NK-92 treated with Interleukin-12 subunit alpha and Interleukin-12 subunit beta, amount 100 ng/mL, for 24 hours (cell line): ENCODE measurements around the gene JAM2.
"Not testable (repeated sequence)": the region's sequence is repeated elsewhere in the genome, so short reads cannot be mapped to it uniquely, and the experiment has no call there.

Experiments used
- DNase-seq: peaks from one replicate; lab custom pipeline; 2025; lab: John Stamatoyannopoulos, UW

Gene JAM2

DNA sequence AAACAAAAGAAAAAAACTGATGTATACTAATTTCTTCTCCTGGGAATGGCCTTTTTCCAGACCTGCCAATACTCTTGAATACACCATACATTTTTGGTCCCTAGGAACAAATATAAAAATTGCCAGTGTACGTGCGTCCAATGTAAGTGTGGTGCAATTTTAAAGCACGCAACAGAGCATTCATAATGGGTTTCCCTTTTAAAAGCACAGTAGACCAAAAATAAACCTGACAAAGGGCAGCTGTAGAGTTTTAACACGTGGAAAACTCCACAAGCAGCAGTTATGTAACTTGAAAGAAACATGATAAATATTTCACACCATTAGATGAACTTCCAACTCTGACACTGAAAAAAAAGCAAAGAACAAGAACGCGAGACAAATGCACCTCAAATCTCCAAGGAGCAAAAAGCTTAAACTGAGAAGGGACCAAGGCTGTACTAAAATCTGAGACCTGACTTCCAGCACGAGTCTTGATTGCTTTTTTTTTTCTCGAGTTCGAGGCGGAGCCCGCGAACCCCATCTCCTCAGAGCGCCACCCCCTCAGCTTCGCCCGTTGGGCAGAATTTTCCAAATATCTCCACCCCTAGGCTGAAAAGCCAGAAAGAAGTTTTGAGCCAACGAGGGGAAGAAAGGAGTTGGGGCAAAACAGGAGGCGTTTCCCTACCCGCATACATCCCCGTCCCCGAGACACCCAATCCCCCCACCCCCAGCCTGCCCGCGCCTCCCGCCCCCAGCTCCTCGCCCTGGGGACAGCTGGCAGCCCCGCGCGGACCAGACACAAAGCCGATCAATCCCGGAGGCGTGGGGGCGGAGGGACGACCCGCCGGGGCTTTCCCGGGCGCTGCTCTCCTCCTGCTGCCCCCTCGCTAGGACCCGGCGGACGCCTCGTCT is at the start of gene JAM2:
TSS of gene JAM2 (plus strand) at position 599 of the 891 bp plus-strand sequence. CDS start 564 bp downstream, outside the sequence.
- peak; percentile 32 for DNase-seq

DNA sequence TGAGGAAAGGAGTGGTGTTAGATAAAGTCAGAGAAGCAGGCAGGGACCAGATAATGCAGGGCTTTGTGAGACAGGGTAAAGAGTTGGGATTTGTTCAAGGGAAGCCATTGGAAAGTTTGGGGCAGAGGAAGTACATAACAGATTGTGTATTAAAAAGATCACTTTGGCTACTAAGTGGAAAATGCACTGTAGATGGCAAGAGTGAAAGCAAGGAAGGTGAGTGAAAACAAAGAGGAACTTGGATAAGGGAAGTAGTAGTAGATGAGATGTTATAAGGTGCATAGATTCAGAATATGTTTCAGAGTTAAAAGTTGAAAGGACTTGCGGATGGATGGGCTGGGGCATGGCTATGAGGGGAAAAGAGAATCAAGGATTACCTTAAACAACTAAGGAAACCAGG is 49.2 kb upstream of the JAM2 start:
- DNase-seq: no peak

DNA sequence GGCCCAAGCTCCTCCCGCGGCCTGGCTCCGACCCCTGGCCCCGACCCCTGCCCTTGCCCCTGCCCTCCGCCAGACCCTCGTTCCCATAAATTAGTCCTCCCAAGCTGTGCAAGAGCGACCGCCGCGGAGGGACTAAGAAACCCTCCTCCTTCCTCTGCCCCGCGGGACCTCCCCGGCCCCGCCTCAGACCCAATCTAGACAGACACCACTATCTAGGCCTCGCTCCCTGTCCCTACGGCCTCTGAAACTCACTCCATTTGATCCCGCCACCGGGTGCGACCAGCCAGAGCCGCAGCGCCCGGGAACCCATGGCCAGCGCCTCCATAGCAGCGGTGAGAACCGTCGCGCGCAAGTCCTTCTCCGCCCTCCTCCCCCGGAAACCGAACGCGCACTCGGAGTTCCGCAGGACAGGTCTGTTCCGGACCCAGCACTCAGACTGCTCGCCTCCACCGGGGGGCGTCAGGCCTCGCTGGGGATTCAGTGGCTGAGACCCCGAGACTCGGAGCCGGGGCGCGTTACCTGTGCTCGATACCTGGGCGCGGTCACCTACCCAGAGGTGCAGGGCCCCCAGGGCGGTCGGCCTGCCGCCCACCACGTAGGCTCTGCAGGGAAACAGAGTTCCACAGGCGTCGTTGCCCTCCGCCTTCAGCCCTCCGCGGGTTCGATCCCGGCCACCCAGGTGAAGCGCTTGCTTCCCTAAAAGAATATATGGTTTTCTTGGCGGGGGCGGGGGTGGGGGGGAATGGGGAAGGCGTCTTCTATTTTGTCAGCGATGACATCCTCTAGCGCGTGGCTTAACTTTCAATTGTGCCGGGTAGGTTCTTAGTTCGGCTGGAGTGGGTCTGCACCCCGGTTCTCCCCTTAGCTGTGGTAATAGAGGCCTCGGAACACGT is 31.7 kb upstream of the JAM2 start, which contains the start of gene MRPL39:
TSS of gene MRPL39 (minus strand) at position 331 of the 893 bp plus-strand sequence. CDS start at position 325, 6 bp downstream.
- DNase-seq: peak; percentile 82

DNA sequence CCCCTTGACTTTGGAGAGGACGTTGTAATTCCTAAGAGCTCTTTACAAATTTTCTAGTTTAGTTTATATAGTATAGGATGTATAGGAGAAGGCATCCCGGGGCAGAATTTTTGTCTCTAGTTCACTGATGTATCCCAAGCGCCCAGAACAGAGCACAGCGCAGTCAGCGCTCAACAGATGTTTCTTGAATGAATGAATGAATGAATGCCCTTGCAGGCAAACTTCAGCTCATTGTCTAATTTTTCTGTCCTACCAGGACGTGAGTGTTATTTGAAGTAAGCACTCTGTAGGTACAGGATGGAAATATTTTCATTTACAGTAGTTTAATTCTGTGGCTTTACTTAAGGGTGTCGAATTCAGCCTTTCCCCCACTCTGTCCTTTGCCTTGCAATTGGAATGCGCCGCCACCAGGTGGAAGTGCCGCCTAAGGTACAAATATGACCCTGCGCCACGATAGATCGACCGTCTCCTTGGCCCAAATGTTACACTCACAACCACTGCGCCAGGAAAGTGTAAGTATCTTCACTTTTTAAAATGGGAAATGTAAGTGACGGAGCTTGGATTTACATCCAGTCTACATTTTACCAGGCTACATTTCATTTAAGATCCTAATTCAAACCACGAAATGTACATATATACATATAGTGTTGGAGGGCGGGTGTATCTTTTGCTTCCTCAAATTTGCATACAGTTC is 30.9 kb upstream of the JAM2 start:
- peak; percentile 57 for DNase-seq

- DNase-seq: no peak
Observed at GRCh38 chr21:25614441-25614840, 24.6 kb upstream of the JAM2 start.

DNA sequence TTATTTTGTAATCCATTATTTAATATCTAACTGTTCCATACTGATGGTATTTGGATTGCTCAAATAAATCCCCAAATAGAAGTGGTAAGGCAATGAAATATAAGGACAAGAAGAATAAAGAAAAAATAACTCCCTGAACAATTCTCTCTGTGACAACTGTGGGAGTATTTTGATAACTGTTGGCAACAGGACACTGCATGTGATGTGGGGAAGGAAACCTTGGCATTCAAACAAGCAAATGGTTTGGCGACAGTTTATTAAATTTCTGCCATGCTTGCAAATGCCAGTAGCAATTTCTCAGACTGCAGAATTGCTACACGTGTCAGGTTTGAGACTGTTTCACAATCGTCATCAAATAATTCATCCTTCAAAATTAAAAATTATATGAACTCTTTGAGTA is 23.2 kb upstream of the JAM2 start:
- no peak for DNase-seq

DNA sequence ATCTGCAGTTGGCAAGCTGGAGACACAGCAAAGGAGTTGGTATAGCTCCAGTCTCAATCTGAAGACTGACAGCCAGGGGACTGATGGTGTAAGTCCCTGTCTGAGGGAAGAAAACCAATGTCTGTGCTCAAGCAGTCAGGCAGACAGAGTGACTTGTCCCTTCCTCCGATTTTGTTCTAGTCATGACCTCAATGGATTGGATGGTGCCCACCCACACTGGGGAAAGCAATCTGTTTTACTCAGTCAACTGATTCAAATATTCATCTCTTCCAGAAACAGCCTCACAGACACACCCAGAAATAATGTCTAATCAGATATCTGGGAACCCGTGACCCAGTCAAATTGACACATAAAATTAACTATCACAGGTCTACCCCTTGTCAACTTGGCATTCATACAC is 19.9 kb upstream of the JAM2 start:
- no peak for DNase-seq

DNA sequence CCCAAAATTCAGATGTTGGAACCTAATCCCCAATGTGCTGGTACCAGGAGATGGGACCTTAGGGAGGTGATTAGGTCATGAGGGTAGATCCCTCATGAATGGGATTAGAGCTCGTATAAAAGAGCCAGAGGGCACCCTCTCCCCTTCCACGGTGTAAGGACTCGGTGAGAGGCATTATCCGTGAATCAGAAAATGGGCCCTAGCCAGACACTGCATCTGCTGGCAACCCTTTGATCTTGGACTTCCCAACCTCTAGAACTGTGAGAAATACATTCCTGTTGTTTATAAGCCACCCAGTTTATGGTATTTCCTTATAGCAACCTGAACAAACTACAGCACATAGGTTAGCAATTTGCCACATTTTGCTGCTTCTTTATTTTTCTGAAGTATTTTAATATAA is 14.5 kb upstream of the JAM2 start:
- DNase-seq: no peak

DNA sequence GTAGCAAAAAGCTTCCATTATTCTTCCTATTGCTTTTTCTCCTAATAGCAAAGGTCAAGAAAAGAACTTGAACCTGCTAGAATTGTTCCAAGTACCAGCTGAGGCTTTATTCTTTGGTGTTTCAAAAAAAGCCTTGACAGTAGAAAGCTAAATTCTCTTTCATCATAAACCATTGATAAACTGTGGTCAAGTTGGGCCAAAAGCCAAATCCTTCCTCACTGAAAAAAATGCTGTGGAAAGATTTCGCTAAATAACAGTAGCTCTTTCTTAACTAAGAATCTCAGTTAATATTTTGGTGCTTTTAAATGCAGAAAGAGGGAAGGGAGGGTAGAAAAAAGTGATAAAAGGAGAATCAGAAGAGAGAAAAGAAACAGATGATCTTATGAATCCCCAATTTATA is 14.0 kb upstream of the JAM2 start:
- no peak for DNase-seq

DNA sequence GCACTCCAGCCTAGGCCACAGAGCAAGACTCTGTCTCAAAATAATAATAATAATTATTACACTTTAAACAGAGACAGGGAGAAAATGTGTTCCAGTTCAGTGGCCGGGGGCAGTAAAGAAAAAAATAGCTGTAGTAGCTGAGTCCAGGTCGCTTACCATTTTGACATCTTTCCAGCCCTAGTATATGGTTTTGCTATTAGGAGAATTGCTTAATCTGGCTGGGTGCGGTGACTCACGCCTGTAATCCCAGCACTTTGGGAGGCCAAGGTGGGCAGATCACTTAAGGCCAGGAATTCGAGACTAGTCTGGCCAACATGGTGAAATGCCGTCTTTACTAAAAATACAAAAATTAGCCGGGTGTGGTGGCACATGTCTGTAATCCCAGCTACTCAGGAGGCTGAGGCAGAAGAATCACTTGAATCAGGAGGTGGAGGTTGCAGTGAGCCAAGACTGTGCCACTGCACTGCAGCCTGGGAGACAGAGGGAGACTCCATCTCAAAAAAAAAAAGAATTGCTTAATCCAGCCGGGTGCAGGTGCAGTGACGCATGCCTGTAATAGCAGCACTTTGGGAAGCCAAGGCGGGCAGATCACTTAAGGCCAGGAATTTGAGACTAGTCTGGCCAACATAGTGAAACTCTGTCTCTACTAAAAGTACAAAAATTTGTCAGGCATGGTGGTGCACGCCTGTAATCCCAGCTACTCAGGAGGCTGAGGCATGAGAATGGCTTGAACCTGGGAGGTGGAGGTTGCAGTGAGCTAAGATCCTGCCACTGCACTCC is 13.1 kb upstream of the JAM2 start:
- DNase-seq: not testable (repeated sequence)

GRCh38 chr21:25626757-25627156 is 12.3 kb upstream of the JAM2 start:
- DNase-seq: no peak

- DNase-seq: no peak
Observed at GRCh38 chr21:25632296-25632695, 6.8 kb upstream of the JAM2 start.

DNA sequence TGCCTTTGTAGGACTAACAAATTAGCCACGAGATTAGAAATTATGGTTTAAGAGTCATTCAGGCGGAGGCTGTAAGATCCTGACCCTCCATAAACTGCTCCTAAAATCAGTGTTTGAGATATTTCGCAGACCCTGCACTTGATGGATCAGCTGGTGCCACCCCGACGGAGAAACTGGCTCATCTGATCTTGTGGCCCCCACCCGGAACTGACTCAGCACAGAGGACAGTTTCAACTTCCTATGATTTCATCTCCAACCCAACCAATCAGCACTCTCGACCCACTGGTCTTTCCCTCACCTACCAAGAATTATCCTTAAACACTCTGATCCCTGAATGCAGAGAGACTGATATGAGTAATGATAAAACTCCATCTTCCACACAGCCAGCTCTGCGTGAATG is 3.7 kb upstream of the JAM2 start:
- DNase-seq: no peak

DNA sequence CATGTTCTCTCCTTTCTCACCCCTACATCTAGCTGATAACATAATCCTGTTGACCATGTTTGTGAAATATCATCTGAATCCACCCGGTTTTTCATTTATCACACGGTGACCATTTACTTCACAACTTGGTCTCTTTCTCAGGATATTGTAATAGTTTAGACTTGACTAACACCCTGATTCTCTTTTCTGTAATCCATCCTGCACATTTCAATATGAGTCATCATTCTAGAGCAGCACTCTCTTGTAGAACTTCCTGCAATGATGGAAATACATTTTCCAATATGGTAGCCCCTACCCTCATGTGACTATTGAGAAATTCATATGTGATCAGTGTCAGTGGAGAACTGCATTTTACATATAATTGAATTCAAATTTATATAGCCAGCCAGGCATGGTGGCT is 2.3 kb upstream of the JAM2 start:
- no peak for DNase-seq

GRCh38 chr21:25637851-25638659 is 1.0 kb upstream of the JAM2 start:
- DNase-seq: no peak

GRCh38 chr21:25639551-25640201 is 618 bp downstream of the JAM2 start:
- DNase-seq: no peak

- no peak for DNase-seq
Observed at GRCh38 chr21:25640202-25640942, 1.3 kb downstream of the JAM2 start.

DNA sequence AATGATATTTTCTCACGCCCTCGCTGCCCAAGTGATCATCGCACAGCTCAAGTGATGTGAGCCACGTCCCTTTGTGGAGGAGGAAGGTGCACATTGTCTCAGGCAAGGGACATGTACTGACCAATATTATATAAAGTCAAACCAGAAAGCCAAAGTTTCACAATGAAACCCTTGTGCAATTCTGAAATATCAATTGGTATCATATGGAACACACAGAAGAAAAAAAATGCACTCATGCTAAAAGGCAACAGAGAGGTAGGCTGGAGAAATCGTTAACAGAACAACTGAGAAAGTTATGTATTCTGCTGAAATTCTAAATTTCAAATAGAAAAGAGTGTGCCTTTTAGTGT is 1.9 kb downstream of the JAM2 start:
- no peak for DNase-seq

- no peak for DNase-seq
Observed at GRCh38 chr21:25643486-25643885, 4.4 kb downstream of the JAM2 start.
